Measurements from ENCODE around the gene MAGEC1. TPM values are rescaled to one million over a fixed set of nuclear protein-coding genes. Genes with fewer than 3 reads are reported as not detected.

The MAGEC1 gene
- total and polyA plus RNA-seq, 2 of the 4 experiments (the other 2 are of a cell fraction): not detected

DNA sequence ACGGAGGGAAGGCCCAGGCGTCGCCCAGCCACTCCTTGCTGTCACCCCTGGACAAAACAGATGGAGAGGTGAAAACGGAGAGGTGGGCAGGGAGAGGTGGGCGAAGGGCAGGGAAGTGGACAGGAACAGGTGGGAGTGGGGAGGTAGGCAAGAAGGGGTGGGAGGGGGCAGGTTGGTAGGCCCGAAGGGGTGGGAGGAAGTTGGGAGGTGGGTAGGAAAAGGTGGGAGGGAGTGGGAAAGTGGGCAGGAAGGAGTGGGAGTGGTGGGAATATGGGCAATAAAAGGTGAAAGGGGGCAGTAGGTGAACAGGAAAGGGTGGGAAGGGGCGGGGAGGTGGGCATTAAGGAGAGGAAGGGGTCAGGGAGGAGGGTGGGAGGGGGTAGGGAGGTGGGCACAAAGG is 9.0 kb upstream of the MAGEC1 start:
- no peak overlapping the region for H2BK120ac ChIP-seq (ENCODE audit: low read depth, low read length)
- no peaks in the 10 kb centered on the region for H3K4me1 ChIP-seq (ENCODE audit: control insufficient read depth, insufficient read depth, low read length)
- ATAC-seq (ENCODE audit: low read depth) (no peak), DNase-seq (no peak)
- H2BK20ac ChIP-seq (ENCODE audit: low read depth, low read length): no peak overlapping the region
- 60% methylated on average over 1 of the region's 7 CpGs; no CpG with 5 or more reads in 1 of the 2 experiments for WGBS, 2 experiments (ENCODE audit: extremely low coverage in 2 of 2, insufficient read length in 1 of 2)
- no peak overlapping the region for H3K14ac ChIP-seq (replicated peaks; ENCODE audit: low read depth, low read length)
- in situ Hi-C loops (cut with MboI; ENCODE audit: low sequenced_read_pairs) (no loop called here), dilution Hi-C loops (cut with HindIII; ENCODE audit: low sequenced_read_pairs, unreplicated experiment) (no loop called here), intact Hi-C loops (cut with micrococcal nuclease) (no loop called here)
- ChIA-PET POLR2A (ENCODE audit: unreplicated experiment) (no interaction called here), CTCF (no interaction called here)
- BruUV-seq (replicated peaks): no TSS peak
- no peak overlapping the region for H2BK5ac ChIP-seq (ENCODE audit: low read depth, low read length, poor library complexity, severe bottlenecking)
- H3K4me2 ChIP-seq (ENCODE audit: low read depth, low read length): no peak overlapping the region
- no peak overlapping the region for H2BK15ac ChIP-seq (ENCODE audit: low read depth, low read length)
- no peak overlapping the region for H3K4me3 ChIP-seq (ENCODE audit: insufficient read depth, low read depth, low read length)
- H3K9ac ChIP-seq (ENCODE audit: low read depth, low read length): no peak overlapping the region
- H2AK5ac ChIP-seq (ENCODE audit: low read depth, low read length): no peak overlapping the region
- no peak overlapping the region for H2AK9ac ChIP-seq (replicated peaks; ENCODE audit: low read depth, low read length, poor library complexity)
- H3K79me1 ChIP-seq (ENCODE audit: low read depth in 1 of 2, low read length in 2 of 2): no peaks in the 10 kb centered on the region
- H4K91ac ChIP-seq (ENCODE audit: insufficient read depth, low read depth, low read length): no peak overlapping the region
- no peak overlapping the region for H3K18ac ChIP-seq (ENCODE audit: low read depth, low read length)
- no peak overlapping the region for H2AFZ ChIP-seq (replicated peaks; ENCODE audit: low read length, poor library complexity)
- TF ChIP-seq POLR2A (IDR thresholded peaks at IDR 0.05; ENCODE audit: low read depth, low read length): no peak
- TF ChIP-seq FOS (IDR thresholded peaks at IDR 0.05; ENCODE audit: low read depth, low read length): no peak
- no peak for TF ChIP-seq MAFK (IDR thresholded peaks at IDR 0.05; ENCODE audit: low read depth, low read length)
- TF ChIP-seq CTCF (conservative IDR thresholded peaks at IDR 0.05; ENCODE audit: low read depth, low read length): no peak
- no peak for TF ChIP-seq CEBPB (IDR thresholded peaks at IDR 0.05; ENCODE audit: low read depth, low read length)
- TF ChIP-seq RFX5 (IDR thresholded peaks at IDR 0.05; ENCODE audit: low read depth, low read length): no peak
- TF ChIP-seq MXI1 (IDR thresholded peaks at IDR 0.05; ENCODE audit: borderline replicate concordance, low read depth, low read length): no peak
- TF ChIP-seq RAD21 (IDR thresholded peaks at IDR 0.05; ENCODE audit: low read length): no peak
- no peak for TF ChIP-seq RCOR1 (IDR thresholded peaks at IDR 0.05; ENCODE audit: insufficient replicate concordance, low read length)
- TF ChIP-seq MAZ (IDR thresholded peaks at IDR 0.05; ENCODE audit: borderline replicate concordance, low read depth, low read length): no peak
- TF ChIP-seq NFE2L2 (IDR thresholded peaks at IDR 0.05; ENCODE audit: low read depth, low read length): no peak
- TF ChIP-seq BHLHE40 (IDR thresholded peaks at IDR 0.05; ENCODE audit: low read depth, low read length): no peak
- no peak for TF ChIP-seq CHD1 (IDR thresholded peaks at IDR 0.05; ENCODE audit: low read depth, low read length)
- TF ChIP-seq, protein P1, sequence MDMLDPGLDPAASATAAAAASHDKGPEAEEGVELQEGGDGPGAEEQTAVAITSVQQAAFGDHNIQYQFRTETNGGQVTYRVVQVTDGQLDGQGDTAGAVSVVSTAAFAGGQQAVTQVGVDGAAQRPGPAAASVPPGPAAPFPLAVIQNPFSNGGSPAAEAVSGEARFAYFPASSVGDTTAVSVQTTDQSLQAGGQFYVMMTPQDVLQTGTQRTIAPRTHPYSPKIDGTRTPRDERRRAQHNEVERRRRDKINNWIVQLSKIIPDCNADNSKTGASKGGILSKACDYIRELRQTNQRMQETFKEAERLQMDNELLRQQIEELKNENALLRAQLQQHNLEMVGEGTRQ (IDR thresholded peaks at IDR 0.05; ENCODE audit: low read depth, low read length): no peak
- TF ChIP-seq, protein P2, sequence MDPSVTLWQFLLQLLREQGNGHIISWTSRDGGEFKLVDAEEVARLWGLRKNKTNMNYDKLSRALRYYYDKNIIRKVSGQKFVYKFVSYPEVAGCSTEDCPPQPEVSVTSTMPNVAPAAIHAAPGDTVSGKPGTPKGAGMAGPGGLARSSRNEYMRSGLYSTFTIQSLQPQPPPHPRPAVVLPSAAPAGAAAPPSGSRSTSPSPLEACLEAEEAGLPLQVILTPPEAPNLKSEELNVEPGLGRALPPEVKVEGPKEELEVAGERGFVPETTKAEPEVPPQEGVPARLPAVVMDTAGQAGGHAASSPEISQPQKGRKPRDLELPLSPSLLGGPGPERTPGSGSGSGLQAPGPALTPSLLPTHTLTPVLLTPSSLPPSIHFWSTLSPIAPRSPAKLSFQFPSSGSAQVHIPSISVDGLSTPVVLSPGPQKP (IDR thresholded peaks at IDR 0.05; ENCODE audit: borderline replicate concordance, low read depth, low read length): no peak
- no peak for TF ChIP-seq SMC3 (IDR thresholded peaks at IDR 0.05; ENCODE audit: low read depth, low read length)
- no peak overlapping the region for H4K5ac ChIP-seq (ENCODE audit: low read depth, low read length)
- H3K23ac ChIP-seq (ENCODE audit: low read depth, low read length): no peak overlapping the region
- H4K20me1 ChIP-seq (ENCODE audit: insufficient read depth, low read length): no peaks in the 10 kb centered on the region
- no peak overlapping the region for H3K56ac ChIP-seq (ENCODE audit: extremely low read depth, insufficient read depth, low read length)
- H3K9me1 ChIP-seq (ENCODE audit: insufficient read depth, low read length): no peaks in the 10 kb centered on the region
- no peak overlapping the region for H4K8ac ChIP-seq (ENCODE audit: low read depth in 2 of 2, low read length in 2 of 2)
- H3K36me3 ChIP-seq (ENCODE audit: control insufficient read depth, insufficient read depth, low read length): no peaks in the 10 kb centered on the region
- no peaks in the 10 kb centered on the region for H3K27me3 ChIP-seq (ENCODE audit: control insufficient read depth, insufficient read depth, low read length)
- no peaks in the 10 kb centered on the region for H3K9me3 ChIP-seq (ENCODE audit: control insufficient read depth, insufficient read depth, low read length)
- H3K4ac ChIP-seq (ENCODE audit: low read depth, low read length): no peak overlapping the region
- H3K27ac ChIP-seq (ENCODE audit: insufficient read depth, low read length): no peak overlapping the region

Data from IMR-90 (cell line).